Karpas-422 (cell line): ENCODE measurements around the gene EIF1AD. TPM values are rescaled to one million over a fixed set of nuclear protein-coding genes. Genes with fewer than 3 reads are reported as not detected.

Experiments
- DNase-seq: peaks from one replicate; pipeline ENCODE4 v3.0.0-alpha.2; 2015
- H2AFZ ChIP-seq: fragments of 200-600 bp; sonication (generic); 2 replicates; pipeline ENCODE4 v1.6.1; 2014; ENCODE audit warnings: antibody characterized with exemption, low read length, mixed read lengths
- H3K27ac ChIP-seq: fragments of 200-600 bp; sonication (generic); 2 replicates; pipeline ENCODE4 v1.5.1; 2014; ENCODE audit warnings: mild to moderate bottlenecking, low read length, moderate library complexity
- H3K27me3 ChIP-seq: fragments of 200-600 bp; sonication (generic); 2 replicates; pipeline ENCODE4 v1.6.1; 2014; ENCODE audit warnings: low read length, mixed read lengths
- H3K36me3 ChIP-seq: fragments of 200-600 bp; sonication (generic); 2 replicates; pipeline ENCODE4 v1.6.1; 2014; ENCODE audit warnings: low read length, mixed read lengths; ENCODE audit not compliant: insufficient read depth
- H3K4me1 ChIP-seq: fragments of 200-600 bp; sonication (generic); 2 replicates; pipeline ENCODE4 v1.6.1; 2014; ENCODE audit warnings: mild to moderate bottlenecking, low read length, mixed read lengths
- H3K4me2 ChIP-seq: fragments of 200-600 bp; sonication (generic); 2 replicates; pipeline ENCODE4 v1.6.1; 2014; ENCODE audit warnings: low read length, low read depth, mild to moderate bottlenecking; ENCODE audit not compliant: poor library complexity, severe bottlenecking
- H3K4me3 ChIP-seq: fragments of 200-600 bp; sonication (generic); 2 replicates; pipeline ENCODE4 v1.5.1; 2014; ENCODE audit warnings: mild to moderate bottlenecking, antibody characterized with exemption, low read length, mixed read lengths
- H3K79me2 ChIP-seq: fragments of 200-600 bp; sonication (generic); 2 replicates; pipeline ENCODE4 v1.6.1; 2014; ENCODE audit warnings: mild to moderate bottlenecking, low read length, mixed read lengths
- H3K9ac ChIP-seq: fragments of 200-600 bp; sonication (generic); 2 replicates; pipeline ENCODE4 v1.6.0; 2014; ENCODE audit warnings: low read length
- H3K9me2 ChIP-seq: fragments of 200-600 bp; sonication (generic), shearing (Covaris generic); replicated peaks from 2 replicates; pipeline ENCODE4 v1.6.0; 2014; ENCODE audit warnings: mild to moderate bottlenecking, low read length, moderate library complexity; ENCODE audit not compliant: insufficient read depth
- H3K9me3 ChIP-seq: fragments of 300-700, 200-600 bp; sonication (generic); 2 replicates; pipeline ENCODE4 v1.6.1; 2014; ENCODE audit warnings: low read length, mixed read lengths
- H4K20me1 ChIP-seq: fragments of 200-600 bp; sonication (generic); 2 replicates; pipeline ENCODE4 v1.6.1; 2014; ENCODE audit warnings: mild to moderate bottlenecking, antibody characterized with exemption, low read length, low read depth; ENCODE audit not compliant: insufficient read depth
- total RNA-seq: library from RNA; depleted of rRNA; stranded (reverse); fragments of >200 nt; shearing (Covaris generic); gene quantifications from 2 replicates; pipeline ENCODE4 v1.2.3, GENCODE V29; 2014; ENCODE audit warnings: low replicate concordance

Gene EIF1AD
- total RNA-seq, 1 experiment from 2014 or later, result 39.4 TPM

- Histone ChIP-seq H3K9me2 (no peaks in the 10 kb centered on the region), H3K4me2 (peak overlapping the region; percentile 62), H2AFZ (peak overlapping the region; percentile 93), H3K4me3 (peak overlapping the region; percentile 59; the same call in 1 of the 2 replicates), H3K4me1 (peaks cover 22% of the 10 kb centered on the region), H3K9ac (peak overlapping the region; percentile 57), H4K20me1 (no peaks in the 10 kb centered on the region), H3K27me3 (no peaks in the 10 kb centered on the region), H3K9me3 (no peaks in the 10 kb centered on the region), H3K27ac (no peak overlapping the region), H3K36me3 (no peaks in the 10 kb centered on the region), H3K79me2 (no peaks in the 10 kb centered on the region)
- no peak for DNase-seq
These were observed 42.8 kb upstream of the EIF1AD start for GRCh38 chr11:66044757-66045156.

GRCh38 chr11:66042996-66043906 lies 41.3 kb upstream of the EIF1AD start:
- Histone ChIP-seq H3K27me3 (no peaks in the 10 kb centered on the region), H4K20me1 (no peaks in the 10 kb centered on the region), H3K9me3 (no peaks in the 10 kb centered on the region), H3K27ac (no peak overlapping the region), H3K36me3 (no peaks in the 10 kb centered on the region), H3K4me2 (no peak overlapping the region), H3K9ac (no peak overlapping the region), H3K79me2 (no peaks in the 10 kb centered on the region), H3K9me2 (no peaks in the 10 kb centered on the region), H2AFZ (no peak overlapping the region), H3K4me3 (no peak overlapping the region), H3K4me1 (peaks cover 21% of the 10 kb centered on the region)
- no peak for DNase-seq

DNA sequence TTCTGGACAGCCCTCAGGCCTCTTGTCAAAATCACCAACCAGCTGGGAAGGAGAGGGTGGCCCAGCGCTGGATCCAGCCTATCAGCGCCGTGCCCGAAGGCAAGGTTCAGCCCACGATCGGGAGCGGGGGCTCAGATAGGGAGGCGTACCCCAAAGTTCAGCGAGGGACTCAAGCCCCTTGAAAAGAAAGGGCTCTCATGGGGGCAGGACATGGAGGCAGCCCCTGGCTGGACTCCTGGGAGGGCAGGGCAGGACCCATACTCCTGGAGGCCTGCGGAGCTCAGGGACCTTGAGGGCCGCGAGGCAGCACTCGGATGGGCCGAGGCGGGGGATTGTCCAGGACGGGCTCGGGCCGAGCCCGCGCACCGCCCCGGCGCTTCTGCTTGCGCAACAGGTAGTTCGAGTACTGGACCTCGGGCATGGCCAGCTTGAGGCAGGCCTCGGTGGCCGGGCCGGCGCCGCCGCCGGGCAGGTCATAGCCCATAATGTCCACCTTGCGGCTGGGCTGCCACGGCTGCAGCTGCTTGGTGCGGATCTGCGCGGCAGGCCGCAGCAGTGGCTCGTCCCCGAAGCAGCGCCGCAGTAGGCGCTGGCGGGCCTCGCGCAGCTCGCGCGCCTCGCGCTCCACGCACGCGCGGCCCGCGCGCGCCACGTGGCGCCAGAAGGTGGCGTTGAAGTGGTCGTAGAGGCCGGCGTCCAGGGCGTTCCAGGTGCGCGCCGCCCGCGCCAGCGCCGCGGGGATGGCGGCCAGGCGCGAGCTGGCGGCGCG lies 40.5 kb upstream of the EIF1AD start:
- no peaks in the 10 kb centered on the region for H3K27me3 ChIP-seq
- H3K4me3 ChIP-seq, result no peak overlapping the region
- no peak overlapping the region for H2AFZ ChIP-seq
- H4K20me1 ChIP-seq, result no peaks in the 10 kb centered on the region
- H3K9me2 ChIP-seq, result no peaks in the 10 kb centered on the region
- no peak overlapping the region for H3K4me2 ChIP-seq
- H3K36me3 ChIP-seq, result no peaks in the 10 kb centered on the region
- no peak for DNase-seq
- H3K79me2 ChIP-seq, result no peaks in the 10 kb centered on the region
- H3K9me3 ChIP-seq, result no peaks in the 10 kb centered on the region
- no peak overlapping the region for H3K9ac ChIP-seq
- H3K27ac ChIP-seq, result no peak overlapping the region
- peaks cover 18% of the 10 kb centered on the region for H3K4me1 ChIP-seq

DNA sequence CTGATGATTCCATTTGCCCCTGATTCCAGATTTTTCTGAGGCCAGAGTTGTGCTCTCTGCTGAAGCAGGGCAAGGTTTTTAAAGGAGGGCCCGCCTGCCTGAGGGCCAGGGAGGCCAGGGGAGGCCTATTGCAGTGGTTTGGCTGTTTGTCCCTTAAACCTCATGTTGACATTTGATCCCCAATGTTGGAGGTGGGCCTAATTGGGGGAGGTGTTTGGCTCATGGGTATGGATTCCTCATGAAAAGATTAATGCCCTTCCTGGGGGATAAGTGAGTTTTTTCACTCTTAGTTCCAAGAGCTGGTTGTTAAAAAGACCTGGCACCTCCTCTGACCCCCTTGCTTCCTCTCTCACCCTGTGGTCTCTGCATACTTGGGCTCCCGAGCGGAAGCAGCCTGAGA lies 37.8 kb upstream of the EIF1AD start:
- Histone ChIP-seq H3K36me3 (no peaks in the 10 kb centered on the region), H3K4me3 (no peak overlapping the region), H3K4me1 (peaks cover 7% of the 10 kb centered on the region), H3K79me2 (no peaks in the 10 kb centered on the region), H4K20me1 (no peaks in the 10 kb centered on the region), H2AFZ (no peak overlapping the region), H3K27me3 (no peaks in the 10 kb centered on the region), H3K9me3 (no peaks in the 10 kb centered on the region), H3K4me2 (no peak overlapping the region), H3K9me2 (no peaks in the 10 kb centered on the region), H3K27ac (no peak overlapping the region), H3K9ac (no peak overlapping the region)
- no peak for DNase-seq

GRCh38 chr11:66037327-66037726 lies 35.4 kb upstream of the EIF1AD start:
- Histone ChIP-seq H3K4me3 (no peak overlapping the region), H3K4me2 (no peak overlapping the region), H3K79me2 (no peaks in the 10 kb centered on the region)

DNA sequence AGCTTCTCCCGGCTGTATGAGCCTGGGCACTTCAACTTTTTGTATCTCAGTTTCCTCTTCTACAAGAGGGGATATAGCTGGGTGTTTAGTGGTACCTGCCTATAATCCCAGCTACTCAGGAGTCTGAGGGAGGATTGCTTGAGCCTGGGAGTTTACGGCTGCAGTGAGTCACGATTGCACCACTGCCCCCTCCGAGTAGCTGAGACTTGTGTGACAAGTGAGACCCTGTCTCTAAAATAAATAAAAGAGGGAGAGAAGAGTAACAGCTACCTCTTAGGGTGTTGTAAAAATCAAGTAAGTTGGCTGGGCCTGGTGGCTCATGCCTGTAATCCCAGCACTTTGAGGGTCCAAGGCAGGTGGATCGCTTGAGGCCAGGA lies 34.4 kb upstream of the EIF1AD start:
- Histone ChIP-seq H3K4me3 (no peak overlapping the region), H3K4me1 (no peaks in the 10 kb centered on the region), H3K36me3 (no peaks in the 10 kb centered on the region), H3K4me2 (no peak overlapping the region), H3K9ac (no peak overlapping the region), H2AFZ (no peak overlapping the region), H3K27me3 (no peaks in the 10 kb centered on the region), H3K79me2 (no peaks in the 10 kb centered on the region), H3K27ac (no peak overlapping the region), H3K9me3 (no peaks in the 10 kb centered on the region), H4K20me1 (no peaks in the 10 kb centered on the region), H3K9me2 (no peaks in the 10 kb centered on the region)
- no peak for DNase-seq

More at GRCh38 chr11:66037327-66037726, 35.4 kb upstream of the EIF1AD start:
- no peak for DNase-seq
- Histone ChIP-seq H3K4me1 (no peaks in the 10 kb centered on the region), H4K20me1 (no peaks in the 10 kb centered on the region), H3K27ac (no peak overlapping the region), H3K9ac (no peak overlapping the region), H3K27me3 (no peaks in the 10 kb centered on the region), H2AFZ (no peak overlapping the region), H3K9me2 (no peaks in the 10 kb centered on the region), H3K36me3 (no peaks in the 10 kb centered on the region), H3K9me3 (no peaks in the 10 kb centered on the region)

- no peaks in the 10 kb centered on the region for H3K79me2 ChIP-seq
- H3K9me2 ChIP-seq, result no peaks in the 10 kb centered on the region
- H3K9me3 ChIP-seq, result no peaks in the 10 kb centered on the region
- no peak overlapping the region for H3K27ac ChIP-seq
- DNase-seq, result no peak
- no peak overlapping the region for H3K4me2 ChIP-seq
- no peak overlapping the region for H2AFZ ChIP-seq
- H3K4me3 ChIP-seq, result no peak overlapping the region
- no peak overlapping the region for H3K9ac ChIP-seq
- no peaks in the 10 kb centered on the region for H3K4me1 ChIP-seq
- no peaks in the 10 kb centered on the region for H4K20me1 ChIP-seq
- no peaks in the 10 kb centered on the region for H3K27me3 ChIP-seq
- H3K36me3 ChIP-seq, result no peaks in the 10 kb centered on the region
These were observed 33.8 kb upstream of the EIF1AD start for GRCh38 chr11:66035653-66036333.
